C1 segment of cervical spinal cord (tissue), 14 donors: Measurements from ENCODE around the gene ELN.
"Not testable (repeated sequence)": the region's sequence is repeated elsewhere in the genome, so short reads cannot be mapped to it uniquely, and the experiment has no call there.

Source experiments
- DNase-seq, 14 donors: peaks; one replicate each; lab custom pipeline; 2025; lab: John Stamatoyannopoulos, UW

ELN gene

DNA sequence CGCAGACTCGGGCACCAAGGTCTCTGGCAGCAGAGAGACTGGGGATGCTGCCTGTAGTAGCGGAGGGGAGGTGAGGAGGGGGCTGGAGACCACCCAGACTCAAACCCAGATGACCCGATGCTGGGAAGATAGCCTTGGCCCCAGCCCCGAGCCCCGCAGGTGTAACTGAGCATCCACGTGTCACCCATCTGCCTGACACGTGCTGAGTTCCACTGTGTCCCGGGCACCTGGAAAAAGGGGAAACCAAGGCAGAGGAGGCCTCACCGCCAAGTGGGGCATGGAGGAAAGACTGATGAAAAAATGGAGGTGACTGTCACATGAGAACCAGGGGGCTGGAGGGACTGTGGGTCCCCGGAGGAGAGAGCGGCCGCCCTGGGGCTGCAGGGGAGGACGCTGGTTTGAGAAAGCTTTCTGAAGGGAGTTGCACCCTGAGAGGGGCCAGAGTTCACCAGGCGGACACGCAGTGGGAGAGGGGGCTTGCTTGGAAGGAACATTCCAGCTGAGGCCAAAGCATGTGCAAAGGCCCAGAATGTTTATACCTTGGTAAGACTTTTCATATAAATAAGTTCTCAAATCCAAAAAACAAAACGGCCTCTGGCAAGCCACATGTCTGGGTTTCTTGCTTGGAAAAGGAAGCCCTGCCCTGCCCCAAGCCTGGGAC, 27.4 kb upstream of the ELN start:
- no peak for DNase-seq

DNA sequence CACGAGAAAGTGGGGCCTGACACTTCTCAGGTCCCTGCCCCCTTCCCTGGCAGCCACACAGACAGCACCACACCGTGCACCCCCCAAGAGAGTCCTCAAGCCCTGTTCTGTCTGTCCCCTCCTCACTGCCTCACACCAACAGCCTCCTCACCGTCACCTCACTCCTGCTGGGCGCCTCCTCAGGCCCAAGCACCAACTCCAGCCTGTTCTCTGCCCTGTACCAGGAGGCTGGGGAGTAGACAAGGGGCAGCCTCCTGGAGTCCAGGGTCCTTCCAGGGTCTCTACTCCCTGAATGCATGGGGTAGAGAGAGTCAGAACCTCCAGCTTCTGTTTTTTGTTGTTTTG, 26.9 kb upstream of the ELN start:
- DNase-seq = no peak

DNA sequence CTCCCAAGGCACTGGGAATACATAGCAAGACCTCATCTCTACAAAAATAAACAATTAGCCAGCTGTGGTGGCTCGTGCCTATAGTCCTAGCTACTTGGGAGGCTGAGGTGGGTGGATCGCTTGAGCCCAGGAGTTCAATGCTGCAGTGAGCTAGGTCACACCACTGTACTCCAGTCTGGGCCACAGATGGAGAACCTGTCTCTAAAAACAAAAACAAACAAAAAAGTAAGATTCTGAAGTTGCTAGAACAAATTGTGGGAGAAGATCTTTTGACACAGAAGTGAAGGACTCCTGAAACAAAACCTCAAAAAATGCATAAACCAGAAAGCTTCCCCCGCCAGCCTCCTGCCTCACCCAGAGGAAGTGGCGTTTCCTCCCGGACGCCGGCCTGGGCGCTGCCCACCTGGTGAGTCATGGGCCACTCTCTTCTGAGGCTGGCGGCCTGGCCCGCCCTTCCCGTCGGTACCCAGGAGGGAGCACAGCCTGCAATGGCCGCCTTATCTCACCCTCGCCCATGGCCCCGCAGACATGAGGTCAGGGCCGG, 25.4 kb upstream of the ELN start:
- DNase-seq = no peak

DNA sequence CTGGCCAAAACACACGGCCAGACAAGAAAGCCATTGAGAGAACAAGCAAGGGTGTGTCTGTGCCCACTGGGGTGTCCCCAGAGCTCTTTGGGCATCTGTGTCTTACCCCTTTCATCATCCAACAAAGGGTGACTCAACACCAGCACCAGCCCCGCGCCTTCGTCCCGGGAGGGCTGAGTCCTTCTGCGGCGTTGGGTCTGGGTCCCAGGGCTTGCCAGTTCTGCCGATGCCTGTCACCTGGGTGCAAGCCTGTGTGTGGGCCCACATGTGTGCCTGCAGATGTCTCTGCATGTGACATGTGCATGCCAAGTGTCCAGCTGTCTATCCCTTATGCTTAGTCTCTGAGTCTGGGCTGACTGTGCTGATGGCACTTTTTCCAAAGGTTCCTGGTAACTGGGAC, 24.4 kb upstream of the ELN start:
- DNase-seq = no peak

DNA sequence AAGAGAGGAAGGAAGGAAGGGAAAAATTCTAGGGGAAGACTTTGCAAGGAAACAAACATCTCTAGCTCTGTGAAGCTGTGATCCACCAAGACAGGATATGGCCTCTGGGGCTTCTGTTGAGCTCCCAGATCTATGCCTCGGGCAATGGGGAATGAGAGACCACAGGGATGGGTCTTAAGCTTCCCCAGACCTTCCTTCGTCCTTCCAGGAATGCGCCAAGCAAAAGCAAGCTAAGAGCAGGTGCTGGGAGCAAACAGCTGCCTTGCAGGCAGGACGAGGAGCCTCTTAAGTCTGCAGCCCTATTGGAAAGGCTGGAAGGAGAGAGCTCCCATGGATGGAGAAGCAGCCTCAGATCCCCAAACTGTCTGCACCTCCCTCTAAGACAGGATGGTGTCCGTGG, 21.9 kb upstream of the ELN start:
- DNase-seq = no peak

DNA sequence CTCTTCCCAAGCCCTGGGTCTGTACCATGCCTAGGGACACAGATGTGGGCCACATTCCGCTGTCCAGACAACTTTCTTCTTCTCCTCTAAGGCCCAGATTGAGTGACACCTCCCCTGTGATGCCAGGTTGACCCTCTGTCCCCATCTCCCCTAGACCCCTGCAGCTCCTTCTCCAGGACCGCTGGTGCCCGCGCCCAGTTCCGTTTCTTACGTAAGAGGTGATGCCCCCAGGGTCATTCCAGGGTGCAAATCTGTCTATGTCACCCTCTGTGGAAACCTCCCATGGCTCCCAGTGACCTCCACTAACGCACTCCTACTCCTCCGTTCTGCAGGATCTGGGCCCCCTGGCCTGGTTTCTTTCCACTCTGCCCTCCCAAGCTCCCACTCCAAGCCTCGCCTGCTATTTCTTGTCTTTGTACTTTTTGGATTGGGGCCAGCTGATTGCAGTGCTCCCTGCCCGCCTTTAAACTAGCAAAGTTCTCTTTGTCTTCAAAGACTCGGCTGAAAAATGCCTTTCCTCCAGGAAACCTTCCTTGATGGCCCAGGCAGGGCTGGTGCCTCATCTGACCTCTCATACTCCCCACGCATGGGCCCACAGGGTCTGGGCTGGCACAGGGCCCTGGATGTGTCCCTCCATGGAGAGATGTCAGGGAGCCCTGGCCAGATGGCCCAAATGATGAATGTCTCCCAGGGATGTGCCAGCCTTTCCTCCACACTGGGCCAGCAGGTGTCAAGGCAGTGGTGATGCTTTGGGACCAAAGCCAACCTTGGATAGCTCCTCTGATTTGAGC, 21.3 kb upstream of the ELN start:
- DNase-seq = peak in 1 of 14 donors; percentile 11

DNA sequence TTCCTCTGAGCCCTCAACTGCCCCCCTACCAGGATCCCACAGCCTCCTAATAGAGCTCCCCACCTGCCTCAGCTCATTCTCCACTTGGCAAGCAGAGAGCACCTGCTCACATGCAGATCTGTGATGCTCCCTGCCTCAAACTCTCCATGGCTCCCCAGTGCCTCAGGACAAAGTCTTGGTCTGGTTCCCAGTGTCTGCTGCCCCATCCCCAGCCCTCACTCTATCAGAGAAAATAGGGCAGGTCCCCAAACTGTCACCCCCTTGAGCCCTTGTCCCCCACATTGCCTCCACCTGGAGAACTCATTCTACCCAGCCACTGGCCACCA, 20.8 kb upstream of the ELN start:
- no peak for DNase-seq

DNA sequence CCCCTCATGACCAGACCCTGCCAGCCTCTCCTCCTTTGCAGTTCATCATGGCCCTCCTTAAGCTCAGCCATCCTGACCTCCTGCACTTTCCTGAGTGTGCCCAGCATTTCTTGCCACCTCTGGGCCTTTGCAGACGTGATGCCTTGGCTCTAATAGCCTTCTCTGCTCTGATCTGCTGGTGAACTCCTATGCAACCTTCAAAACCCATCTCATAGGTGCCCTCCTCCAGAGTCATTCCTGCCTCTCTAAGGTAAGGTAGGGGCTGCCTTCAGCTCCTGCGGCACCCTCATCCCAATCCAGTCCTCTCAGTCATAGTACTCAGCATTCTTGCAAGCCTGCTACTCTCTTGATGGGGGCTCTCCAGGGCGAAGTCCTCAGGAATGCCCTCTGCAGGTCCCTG, 19.3 kb upstream of the ELN start:
- no peak for DNase-seq

DNA sequence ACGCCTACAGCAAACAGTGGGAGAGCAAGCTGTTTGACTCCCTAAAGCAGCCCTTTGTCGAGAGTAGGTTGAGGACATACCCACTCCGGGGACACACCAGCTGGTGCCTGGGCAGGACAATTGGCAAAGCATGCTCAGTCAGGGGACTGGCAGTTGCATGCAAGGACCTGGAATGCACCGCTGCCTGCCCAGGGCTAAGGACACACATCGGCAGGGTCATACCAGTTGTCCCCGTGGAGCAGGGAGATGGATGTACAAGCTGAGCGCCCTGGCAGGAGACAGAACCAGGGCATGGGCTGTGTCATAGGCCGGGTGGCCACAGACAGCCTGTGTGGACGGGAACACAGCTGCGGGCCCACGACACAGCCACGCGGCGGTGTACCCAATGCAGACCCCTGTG, 18.3 kb upstream of the ELN start:
- no peak for DNase-seq

DNA sequence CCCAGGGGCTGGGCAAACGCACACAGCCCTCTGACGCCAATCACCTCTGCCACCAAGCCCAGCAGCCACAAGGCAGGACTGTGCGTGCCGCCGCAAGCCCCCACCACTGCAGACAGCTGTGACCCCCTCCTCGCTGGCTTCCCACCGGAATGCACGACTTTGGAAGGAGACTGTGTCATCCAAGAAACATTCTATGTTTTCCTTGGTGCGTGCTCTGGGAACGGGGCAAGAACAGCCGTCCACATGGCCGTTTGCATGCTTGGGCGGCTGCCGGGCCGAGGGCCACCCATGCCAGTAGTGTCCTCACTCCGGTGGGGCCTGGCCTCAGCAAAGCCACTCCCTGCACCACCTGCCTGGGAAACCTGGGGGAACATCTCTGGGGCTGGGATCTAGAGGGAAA, 17.6 kb upstream of the ELN start:
- DNase-seq = no peak

DNA sequence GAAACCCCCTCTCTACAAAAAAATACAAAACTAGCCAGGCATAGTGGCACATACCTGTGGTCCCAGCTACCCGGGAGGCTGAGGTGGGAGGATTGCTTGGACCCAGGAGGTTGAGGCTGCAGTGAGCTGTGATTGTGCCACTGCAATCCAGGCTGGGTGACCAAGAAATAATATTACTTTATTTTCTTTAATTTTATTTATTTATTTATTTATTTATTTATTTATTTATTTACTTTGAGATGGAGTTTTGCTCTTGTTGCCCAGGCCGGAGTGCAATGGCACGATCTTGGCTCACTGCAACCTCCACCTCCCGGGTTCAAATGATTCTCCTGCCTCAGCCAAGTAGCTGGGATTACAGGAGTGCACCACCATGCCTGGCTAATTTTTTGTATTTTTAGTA, 16.6 kb upstream of the ELN start:
- not testable (repeated sequence) for DNase-seq

DNA sequence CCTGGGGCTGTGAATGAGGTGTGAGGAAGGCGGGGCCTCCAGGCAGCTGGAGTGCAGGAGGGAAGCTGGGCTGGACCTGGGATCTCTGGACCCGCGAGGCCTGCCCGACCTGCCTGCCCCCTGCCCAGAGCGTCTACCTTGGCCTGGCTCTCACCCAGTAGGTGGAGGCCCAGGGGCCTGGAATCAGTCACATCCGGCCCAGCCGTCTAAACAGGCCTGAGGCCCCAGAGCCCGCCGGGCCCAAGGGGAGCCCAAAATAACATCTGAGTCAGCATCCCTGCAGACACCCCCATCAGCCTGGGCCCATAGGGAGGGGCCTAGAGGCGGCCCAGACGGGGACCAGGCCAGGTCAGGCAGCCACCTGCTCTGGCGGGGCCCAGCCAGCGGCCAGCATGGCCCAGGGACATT, 15.1 kb upstream of the ELN start:
- DNase-seq = no peak

DNA sequence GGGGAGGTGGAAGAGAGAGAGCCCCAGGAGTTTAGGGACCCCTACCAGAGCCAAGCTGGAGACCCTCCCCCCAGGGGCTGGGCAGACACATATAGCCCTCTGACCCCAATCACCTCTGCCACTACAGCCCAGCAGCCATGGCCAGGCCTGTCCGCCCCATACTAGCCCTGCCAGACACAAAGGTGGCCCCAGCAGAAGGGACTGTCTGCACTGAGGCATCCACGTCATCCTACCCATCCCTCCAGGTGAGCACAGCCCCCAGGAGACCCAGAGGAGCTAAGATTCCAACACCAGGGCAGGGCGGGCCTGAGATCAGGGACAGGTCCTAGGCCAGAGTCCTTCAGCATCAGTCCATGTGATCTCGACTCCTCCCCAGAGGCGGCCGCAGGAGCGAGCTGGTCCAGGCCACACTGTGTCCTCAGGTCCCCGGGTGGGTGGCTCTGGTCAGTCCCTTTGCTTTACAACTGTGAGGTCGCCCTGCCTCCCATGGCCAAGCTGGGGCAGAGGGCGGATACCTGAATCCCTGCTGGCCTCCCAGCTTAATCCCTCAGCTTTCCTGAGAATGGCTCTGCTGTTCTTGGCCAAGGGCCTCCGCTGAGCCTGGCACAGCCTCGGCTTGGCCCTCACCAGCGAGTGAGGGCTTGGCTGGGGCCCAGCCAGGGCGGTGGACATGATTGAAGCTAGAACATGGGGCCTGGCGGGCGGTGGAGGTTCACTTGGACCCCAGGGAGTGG, 14.3 kb upstream of the ELN start:
- DNase-seq = peak in 10 of 14 donors; percentile 13 to 85 (median 38)

DNA sequence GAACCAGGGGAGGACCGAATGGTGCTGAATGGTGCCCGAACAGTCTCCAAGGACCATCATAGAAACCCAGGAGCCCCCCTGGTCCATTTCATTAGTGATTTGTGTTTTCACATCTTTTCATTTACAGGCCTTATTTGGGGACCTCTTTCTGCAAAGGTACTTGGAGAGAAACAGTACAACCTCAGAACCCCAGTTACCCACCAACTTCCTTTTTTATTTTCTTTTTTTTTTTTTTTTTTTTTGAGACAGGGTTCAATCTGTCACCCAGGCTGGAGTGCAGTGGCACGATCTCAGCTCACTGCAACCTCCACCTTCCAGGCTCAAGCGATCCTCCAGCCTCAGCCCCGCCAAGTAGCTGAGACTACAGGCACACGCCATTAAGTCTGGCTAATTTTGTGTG, 13.0 kb upstream of the ELN start:
- no peak for DNase-seq

DNA sequence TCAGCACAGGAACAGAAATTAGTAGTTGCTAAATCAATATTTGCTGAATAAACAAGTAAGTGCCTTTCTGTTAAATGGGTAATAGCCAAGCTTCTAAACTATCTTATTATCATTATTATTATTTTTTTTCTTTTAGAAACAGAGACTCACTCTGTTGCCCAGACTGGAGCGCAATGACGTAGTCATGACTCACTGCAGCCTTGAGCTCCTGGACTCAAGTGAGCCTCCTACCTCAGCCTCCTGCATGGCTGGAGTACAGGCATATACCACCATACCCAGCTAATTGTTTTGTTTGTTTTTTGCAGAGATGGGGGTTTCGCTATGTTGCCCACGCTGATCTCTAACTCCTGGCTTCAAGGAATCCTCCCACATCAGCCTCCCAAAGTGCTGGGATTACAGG, 12.3 kb upstream of the ELN start:
- DNase-seq = no peak

DNA sequence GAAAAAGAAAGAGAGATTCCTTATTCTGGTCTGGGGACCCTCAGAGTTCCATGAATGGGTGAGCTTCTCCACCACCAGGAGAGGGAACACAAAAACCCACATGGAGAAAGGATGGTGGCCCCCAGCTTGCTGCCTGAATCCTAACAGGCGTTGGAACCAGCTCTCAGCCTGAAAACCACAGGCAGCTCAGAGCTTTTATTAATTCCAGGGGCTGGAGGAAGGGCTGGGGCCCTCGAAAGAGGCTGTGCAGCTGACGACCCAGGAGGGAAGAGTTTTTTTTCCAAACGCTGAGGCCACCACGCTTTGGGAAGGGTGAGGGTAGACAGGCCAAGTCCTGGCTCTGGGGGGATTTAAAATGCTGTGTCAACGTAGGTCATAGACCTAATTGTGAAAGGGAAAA, 10.8 kb upstream of the ELN start:
- DNase-seq = no peak

DNA sequence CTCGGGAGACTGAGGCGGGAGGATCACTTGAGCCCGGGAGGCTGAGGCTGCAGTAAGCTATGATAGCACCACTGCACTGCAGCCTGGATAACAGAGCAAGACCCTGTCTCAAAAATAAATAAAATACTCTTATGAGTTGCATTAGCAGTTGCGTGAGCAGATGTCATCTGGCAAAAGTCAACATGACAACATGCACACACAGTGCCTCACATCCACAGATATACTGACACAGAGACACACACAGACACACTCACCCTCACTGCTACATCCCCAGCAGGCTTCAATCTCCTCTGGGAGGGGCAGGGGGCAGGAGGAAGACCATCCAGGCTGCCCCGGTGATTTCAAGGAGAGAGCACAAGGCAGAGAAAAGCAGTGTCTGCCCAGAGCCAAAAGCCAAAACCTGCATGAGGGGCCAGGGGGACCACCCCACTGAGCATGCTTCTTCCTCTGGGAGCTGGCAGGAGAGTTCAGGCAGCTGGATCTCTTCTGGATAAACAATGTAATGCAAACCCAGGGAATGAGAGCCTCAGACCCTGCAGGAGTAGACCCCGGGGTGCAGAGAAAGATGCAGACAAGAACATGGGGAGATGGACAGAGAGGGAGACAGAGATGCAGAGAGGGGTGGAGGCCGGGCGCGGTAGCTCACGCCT, 9.6 kb upstream of the ELN start:
- DNase-seq = no peak

DNA sequence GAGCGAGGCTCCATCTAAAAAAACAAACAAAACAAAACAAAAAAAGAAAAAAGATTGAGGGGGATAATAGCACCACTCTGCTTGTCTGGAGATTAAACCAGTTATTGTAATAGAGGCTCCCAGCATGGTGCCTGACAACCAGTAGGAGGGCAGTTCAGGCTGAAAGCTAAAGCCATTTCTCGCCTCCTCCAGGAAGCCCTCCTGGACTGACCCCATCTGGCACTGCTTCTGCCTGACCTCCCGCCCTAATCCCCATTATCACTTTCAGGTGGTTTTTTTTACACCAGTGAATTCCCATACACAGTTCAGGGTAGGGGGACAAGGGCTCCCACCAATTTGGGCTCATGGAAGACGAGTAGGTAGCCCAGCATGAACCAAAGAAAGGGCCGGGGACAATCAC, 8.8 kb upstream of the ELN start:
- DNase-seq = no peak

DNA sequence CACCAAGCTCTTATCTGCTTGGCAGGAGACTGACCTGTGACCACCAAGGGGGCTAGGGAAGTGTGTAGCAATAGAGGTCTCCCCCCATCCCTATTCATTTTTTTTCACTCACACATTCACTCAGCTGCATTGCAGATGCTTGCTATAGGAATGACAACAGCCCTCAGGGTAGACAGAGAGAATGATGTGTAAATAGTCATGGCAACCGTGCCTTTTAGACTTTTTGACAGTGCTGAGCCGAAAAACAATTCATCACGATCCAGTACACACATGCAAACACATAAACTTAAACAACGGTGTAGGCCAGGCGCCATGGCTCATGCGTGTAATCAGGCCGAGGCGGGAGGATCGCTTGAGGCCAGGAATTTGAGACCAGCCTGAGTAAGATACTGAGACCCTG, 7.6 kb upstream of the ELN start:
- DNase-seq = no peak

DNA sequence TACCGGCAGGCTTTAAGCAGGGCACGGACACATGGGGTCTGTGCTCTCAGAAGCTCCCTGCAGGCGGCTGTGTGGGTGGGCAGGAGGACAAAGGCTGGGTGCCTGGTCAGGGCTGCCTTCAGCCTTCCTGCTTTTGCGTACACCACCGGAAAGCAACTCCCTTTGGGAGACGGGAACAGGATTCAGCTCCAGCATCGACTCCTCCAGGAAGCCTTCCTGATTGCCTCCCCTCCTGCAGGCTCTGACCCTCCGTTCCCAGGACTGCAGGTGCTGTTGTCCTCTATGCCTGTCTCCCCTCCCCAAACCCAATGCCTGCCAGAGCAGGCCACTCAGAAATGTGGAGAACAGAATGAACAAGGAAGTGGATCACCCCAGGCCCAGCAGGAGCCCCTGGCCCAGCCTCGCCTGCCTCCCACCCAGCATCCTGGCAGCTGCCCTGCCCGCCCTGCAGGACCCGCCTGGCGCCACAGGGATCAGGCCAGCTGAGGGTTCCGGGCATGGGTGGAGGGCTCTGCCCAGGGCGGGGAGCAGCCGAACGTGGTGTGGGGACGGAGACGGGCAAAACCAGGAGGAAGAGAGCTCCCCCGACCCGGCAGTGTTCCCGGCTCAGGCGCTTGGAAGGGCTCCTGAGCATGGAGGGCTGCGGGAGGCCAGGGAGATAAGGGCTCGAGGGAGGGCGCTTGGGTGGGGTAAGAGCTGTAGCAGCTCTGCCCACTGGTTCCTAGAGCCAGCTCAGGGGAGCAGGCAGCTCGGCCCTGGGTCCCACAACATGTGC, 6.2 kb upstream of the ELN start:
- no peak for DNase-seq

DNA sequence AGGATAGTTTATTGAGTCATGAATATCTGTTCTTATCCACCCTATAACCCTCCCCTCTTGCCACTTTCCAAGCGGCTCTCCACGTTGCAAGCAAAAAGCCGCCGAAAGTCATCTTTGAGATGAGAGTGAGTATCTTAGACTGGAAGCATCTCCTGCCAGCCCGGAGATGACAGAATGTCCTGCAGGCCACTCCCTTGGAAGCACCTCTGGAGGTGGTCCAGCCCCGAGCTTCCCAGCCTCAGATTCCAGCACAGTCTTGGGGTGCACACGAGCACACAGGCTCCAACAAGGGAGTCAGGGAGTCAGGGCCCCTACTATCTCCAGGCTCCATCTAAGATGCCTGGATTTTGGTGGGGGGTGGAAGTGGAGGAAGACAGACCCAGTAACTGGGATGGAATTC, 5.5 kb upstream of the ELN start:
- DNase-seq = no peak
